ENCODE measurements around the gene MAPKAP1. TPM values are rescaled to one million over a fixed set of nuclear protein-coding genes. Genes with fewer than 3 reads are reported as not detected.

The MAPKAP1 gene
- total RNA-seq, 2 experiments from 2014 or later, result 66.2 to 78.8 TPM

DNA sequence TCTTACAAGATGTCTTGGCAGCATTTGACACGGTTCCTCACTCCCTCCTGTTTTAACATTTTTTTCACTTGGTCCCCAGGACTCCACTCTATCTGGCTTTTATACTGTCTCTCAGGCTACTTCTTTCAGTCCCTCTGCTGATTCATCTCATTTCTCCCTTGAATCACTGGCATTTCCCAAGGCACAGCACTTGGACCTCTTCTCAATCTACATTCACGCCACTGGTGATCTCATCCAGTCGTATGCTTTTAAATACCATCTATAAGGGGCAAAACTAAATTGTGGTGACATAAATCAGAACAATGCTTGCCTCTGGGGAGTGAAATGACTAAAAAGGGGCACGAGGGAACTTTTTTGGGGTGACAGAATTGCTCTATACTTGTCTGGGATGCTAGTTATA lies 47.1 kb downstream of the MAPKAP1 start:
- Histone ChIP-seq H4K20me1 (ENCODE audit: insufficient read depth, low read length) (no peaks in the 10 kb centered on the region), H3K4me1 (ENCODE audit: insufficient read depth, low read length, poor library complexity, severe bottlenecking) (no peaks in the 10 kb centered on the region), H3K9me3 (ENCODE audit: low read length) (no peaks in the 10 kb centered on the region), H3K9me2 (ENCODE audit: insufficient read depth, low read length) (no peaks in the 10 kb centered on the region), H2AFZ (ENCODE audit: low read length) (no peak overlapping the region), H3K27ac (ENCODE audit: low read depth, low read length, poor library complexity, severe bottlenecking) (no peak overlapping the region), H3K79me2 (ENCODE audit: insufficient read depth, low read depth, low read length) (no peaks in the 10 kb centered on the region), H3K4me3 (ENCODE audit: low read depth, low read length, poor library complexity, severe bottlenecking) (no peak overlapping the region), H3K4me2 (ENCODE audit: low read length) (no peak overlapping the region), H3K36me3 (ENCODE audit: insufficient read depth, low read length) (peaks cover 9% of the 10 kb centered on the region)
- ChIA-PET POLR2A (no interaction called here), CTCF (ENCODE audit: unreplicated experiment) (no interaction called here)
- DNase-seq (ENCODE audit: low spot score), result no peak
- intact Hi-C loops (cut with micrococcal nuclease; ENCODE audit: unreplicated experiment), result no loop called here
- TF ChIP-seq EZH2phosphoT487 (IDR thresholded peaks at IDR 0.05; ENCODE audit: borderline replicate concordance, low read depth, low read length), result no peak
- TF ChIP-seq, protein P1, sequence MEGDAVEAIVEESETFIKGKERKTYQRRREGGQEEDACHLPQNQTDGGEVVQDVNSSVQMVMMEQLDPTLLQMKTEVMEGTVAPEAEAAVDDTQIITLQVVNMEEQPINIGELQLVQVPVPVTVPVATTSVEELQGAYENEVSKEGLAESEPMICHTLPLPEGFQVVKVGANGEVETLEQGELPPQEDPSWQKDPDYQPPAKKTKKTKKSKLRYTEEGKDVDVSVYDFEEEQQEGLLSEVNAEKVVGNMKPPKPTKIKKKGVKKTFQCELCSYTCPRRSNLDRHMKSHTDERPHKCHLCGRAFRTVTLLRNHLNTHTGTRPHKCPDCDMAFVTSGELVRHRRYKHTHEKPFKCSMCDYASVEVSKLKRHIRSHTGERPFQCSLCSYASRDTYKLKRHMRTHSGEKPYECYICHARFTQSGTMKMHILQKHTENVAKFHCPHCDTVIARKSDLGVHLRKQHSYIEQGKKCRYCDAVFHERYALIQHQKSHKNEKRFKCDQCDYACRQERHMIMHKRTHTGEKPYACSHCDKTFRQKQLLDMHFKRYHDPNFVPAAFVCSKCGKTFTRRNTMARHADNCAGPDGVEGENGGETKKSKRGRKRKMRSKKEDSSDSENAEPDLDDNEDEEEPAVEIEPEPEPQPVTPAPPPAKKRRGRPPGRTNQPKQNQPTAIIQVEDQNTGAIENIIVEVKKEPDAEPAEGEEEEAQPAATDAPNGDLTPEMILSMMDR (conservative IDR thresholded peaks at IDR 0.05; ENCODE audit: low read length), result no peak
- BruUV-seq (replicated peaks), result no TSS peak

DNA sequence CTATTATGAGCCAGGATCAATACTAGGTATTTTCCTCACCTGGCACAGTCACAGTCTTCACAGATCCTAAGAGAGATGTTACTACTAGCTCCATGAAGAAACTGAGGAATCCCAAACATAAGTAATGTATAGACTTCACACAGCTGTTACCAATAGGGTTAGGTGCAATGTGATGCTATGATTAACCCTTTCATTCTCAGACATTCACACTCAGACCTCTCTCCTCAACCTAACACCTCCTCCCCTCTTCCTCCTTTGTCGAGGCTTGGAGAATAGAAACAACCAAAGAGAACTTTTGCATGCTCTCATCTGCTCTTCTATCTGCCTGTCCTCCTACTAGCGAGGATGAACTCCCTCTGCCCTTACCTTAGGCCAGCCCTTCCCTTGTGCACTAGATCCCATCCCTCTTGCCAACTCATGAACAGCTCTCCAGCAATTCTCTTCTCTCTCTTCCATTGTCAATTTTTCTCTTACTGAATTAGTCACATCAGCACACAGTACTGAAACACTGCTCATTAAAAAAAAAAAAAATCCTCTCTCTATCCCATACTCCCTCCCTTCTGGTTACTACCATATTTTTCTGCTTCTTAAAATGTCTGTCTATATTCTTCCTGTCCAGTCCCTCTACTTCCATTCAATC lies 47.7 kb downstream of the MAPKAP1 start:
- TF ChIP-seq, protein P1 (conservative IDR thresholded peaks at IDR 0.05; ENCODE audit: low read length), result no peak
- TF ChIP-seq EZH2phosphoT487 (IDR thresholded peaks at IDR 0.05; ENCODE audit: borderline replicate concordance, low read depth, low read length), result no peak
- no peaks in the 10 kb centered on the region for H4K20me1 ChIP-seq (ENCODE audit: insufficient read depth, low read length)
- no peak overlapping the region for H3K27ac ChIP-seq (ENCODE audit: low read depth, low read length, poor library complexity, severe bottlenecking)
- DNase-seq (ENCODE audit: low spot score), result no peak
- no peaks in the 10 kb centered on the region for H3K79me2 ChIP-seq (ENCODE audit: insufficient read depth, low read depth, low read length)
- H3K36me3 ChIP-seq (ENCODE audit: insufficient read depth, low read length), result peaks cover 9% of the 10 kb centered on the region
- no peaks in the 10 kb centered on the region for H3K9me2 ChIP-seq (ENCODE audit: insufficient read depth, low read length)
- no peak overlapping the region for H3K4me2 ChIP-seq (ENCODE audit: low read length)
- intact Hi-C loops (cut with micrococcal nuclease; ENCODE audit: unreplicated experiment), result no loop called here
- H3K4me1 ChIP-seq (ENCODE audit: insufficient read depth, low read length, poor library complexity, severe bottlenecking), result no peaks in the 10 kb centered on the region
- H3K4me3 ChIP-seq (ENCODE audit: low read depth, low read length, poor library complexity, severe bottlenecking), result no peak overlapping the region
- no peak overlapping the region for H2AFZ ChIP-seq (ENCODE audit: low read length)
- BruUV-seq (replicated peaks), result no TSS peak
- CTCF ChIA-PET (ENCODE audit: unreplicated experiment), result no interaction called here
- POLR2A ChIA-PET, result interaction anchor here (0.6 to 1.1 kb wide), 2 partner anchors 13 to 22 kb away, joined by 3 to 4 read pairs; no protein-coding TSS in a partner anchor
- no peaks in the 10 kb centered on the region for H3K9me3 ChIP-seq (ENCODE audit: low read length)

DNA sequence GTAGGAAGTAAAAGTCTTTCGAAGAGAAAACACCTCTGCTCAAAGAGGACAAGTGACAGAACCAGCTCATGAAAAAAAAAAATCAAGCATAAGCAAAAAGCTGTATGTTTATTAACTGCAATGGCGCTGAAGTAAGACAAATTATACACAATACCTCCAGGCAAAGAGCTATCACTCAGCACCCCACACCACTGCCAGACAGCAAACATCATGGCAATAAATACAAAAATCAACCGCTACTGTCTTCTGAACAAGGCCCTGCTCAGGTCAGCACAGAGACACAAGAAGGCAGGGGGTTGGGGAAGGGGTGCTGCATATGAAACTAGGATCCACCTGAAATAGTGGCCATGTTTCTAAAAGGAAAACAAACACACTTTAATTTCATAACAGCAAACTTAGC lies 50.4 kb downstream of the MAPKAP1 start:
- Histone ChIP-seq H3K36me3 (ENCODE audit: insufficient read depth, low read length) (peaks cover 5% of the 10 kb centered on the region; the same call in 1 of the 2 replicates), H3K4me1 (ENCODE audit: insufficient read depth, low read length, poor library complexity, severe bottlenecking) (no peaks in the 10 kb centered on the region), H2AFZ (ENCODE audit: low read length) (no peak overlapping the region), H3K4me3 (ENCODE audit: low read depth, low read length, poor library complexity, severe bottlenecking) (no peak overlapping the region), H4K20me1 (ENCODE audit: insufficient read depth, low read length) (no peaks in the 10 kb centered on the region), H3K27ac (ENCODE audit: low read depth, low read length, poor library complexity, severe bottlenecking) (no peak overlapping the region), H3K79me2 (ENCODE audit: insufficient read depth, low read depth, low read length) (no peaks in the 10 kb centered on the region), H3K9me2 (ENCODE audit: insufficient read depth, low read length) (no peaks in the 10 kb centered on the region), H3K4me2 (ENCODE audit: low read length) (no peak overlapping the region), H3K9me3 (ENCODE audit: low read length) (no peaks in the 10 kb centered on the region)
- TF ChIP-seq EZH2phosphoT487 (IDR thresholded peaks at IDR 0.05; ENCODE audit: borderline replicate concordance, low read depth, low read length), result no peak
- TF ChIP-seq, protein P1 (conservative IDR thresholded peaks at IDR 0.05; ENCODE audit: low read length), result no peak
- POLR2A ChIA-PET, result no interaction called here
- no peak for DNase-seq (ENCODE audit: low spot score)
- BruUV-seq (replicated peaks), result no TSS peak
- intact Hi-C loops (cut with micrococcal nuclease; ENCODE audit: unreplicated experiment), result no loop called here
- CTCF ChIA-PET (ENCODE audit: unreplicated experiment), result no interaction called here
